GM21825 (cell line): Measurements from ENCODE around the gene OR6B1.

Experiments
- ATAC-seq: cut with Tn5 transposase; IDR thresholded peaks from one replicate; pipeline ENCODE4 v1.9.1; 2021; ENCODE audit warnings: mild to moderate bottlenecking, moderate library complexity; ENCODE audit not compliant: unreplicated experiment

Gene OR6B1

GRCh38 chr7:144000020-144000419, at the start of gene OR6B1:
OR6B1 (plus strand) TSS chr7:144000320; CDS start chr7:144003997, 3,677 bp downstream.
- no peak for ATAC-seq

GRCh38 chr7:143953421-143953820, 46.7 kb upstream of the OR6B1 start:
- ATAC-seq, result no peak

GRCh38 chr7:143954135-143954534, 46.0 kb upstream of the OR6B1 start:
- ATAC-seq, result no peak

GRCh38 chr7:143954544-143954943, 45.6 kb upstream of the OR6B1 start, which contains the start of gene OR2F1:
OR2F1 (plus strand) TSS chr7:143954844; CDS start chr7:143959971, 5,127 bp downstream.
- ATAC-seq, result no peak

- no peak for ATAC-seq
Observed at GRCh38 chr7:143958781-143959180, 41.3 kb upstream of the OR6B1 start.

- ATAC-seq, result no peak
Observed at GRCh38 chr7:143960813-143961610, 39.1 kb upstream of the OR6B1 start.

- ATAC-seq, result no peak
Observed at GRCh38 chr7:143965280-143965679, 34.8 kb upstream of the OR6B1 start.

GRCh38 chr7:143967398-143967797, 32.7 kb upstream of the OR6B1 start:
- no peak for ATAC-seq

- ATAC-seq, result no peak
Observed at GRCh38 chr7:143973870-143974416, 26.2 kb upstream of the OR6B1 start.

- no peak for ATAC-seq
Observed at GRCh38 chr7:143974459-143974858, 25.7 kb upstream of the OR6B1 start.

GRCh38 chr7:143975617-143976016, 24.5 kb upstream of the OR6B1 start:
- ATAC-seq, result no peak

- ATAC-seq, result no peak
Observed at GRCh38 chr7:143978585-143978984, 21.5 kb upstream of the OR6B1 start.

- ATAC-seq, result no peak
Observed at GRCh38 chr7:143979359-143979758, 20.8 kb upstream of the OR6B1 start.

GRCh38 chr7:143979998-143980397, 20.1 kb upstream of the OR6B1 start:
- ATAC-seq, result no peak

GRCh38 chr7:143980746-143981510, 19.2 kb upstream of the OR6B1 start:
- no peak for ATAC-seq

- no peak for ATAC-seq
Observed at GRCh38 chr7:143983960-143984359, 16.2 kb upstream of the OR6B1 start.

- no peak for ATAC-seq
Observed at GRCh38 chr7:143987513-143987912, 12.6 kb upstream of the OR6B1 start.

- ATAC-seq, result no peak
Observed at GRCh38 chr7:143988976-143989745, 11.0 kb upstream of the OR6B1 start.

- ATAC-seq, result no peak
Observed at GRCh38 chr7:143992670-143993069, 7.5 kb upstream of the OR6B1 start.

GRCh38 chr7:143993924-143994323, 6.2 kb upstream of the OR6B1 start:
- no peak for ATAC-seq

GRCh38 chr7:144001543-144001942, 1.4 kb downstream of the OR6B1 start:
- no peak for ATAC-seq
